Naive thymus-derived CD4-positive, alpha-beta T cell (primary cell): Measurements from ENCODE around the gene SAP30BP. TPM values are rescaled to one million over a fixed set of nuclear protein-coding genes. Genes with fewer than 3 reads are reported as not detected.

Experiments
- ATAC-seq: fragments of 150-1000 bp; cut with Tn5 transposase; 2 replicates; pipeline ENCODE4 v1.10.0; 2021; ENCODE audit warnings: mild to moderate bottlenecking, moderate library complexity
- CTCF ChIA-PET: fragments of 350-600 bp; sonication (Branson Sonifier 250); formaldehyde crosslinking; loops from one replicate; lab custom pipeline; 2021; ENCODE audit warnings: antibody characterized with exemption; lab: Charles Lee
- POLR2A ChIA-PET: fragments of 350-600 bp; sonication (Branson Sonifier 250); formaldehyde crosslinking; loops from one replicate; lab custom pipeline; 2021; ENCODE audit warnings: antibody characterized with exemption, inconsistent platforms; lab: Charles Lee
- DNase-seq, 9 donors: peaks; one replicate each; pipeline versions ENCODE4 v3.0.0 to v3.0.0-alpha.2; 2020 to 2022; ENCODE audit warnings: mixed read lengths in 1 of 9
- H3K27ac ChIP-seq: one replicate; pipeline ENCODE4 v1.7.0; 2013; ENCODE audit warnings: mild to moderate bottlenecking, low read depth, low read length, moderate library complexity
- H3K27me3 ChIP-seq, 2 donors: one replicate each; pipeline ENCODE4 v1.7.0; 2013; ENCODE audit warnings: low read length in 2 of 2, mild to moderate bottlenecking in 2 of 2, moderate library complexity in 2 of 2; ENCODE audit not compliant: control insufficient read depth in 2 of 2, insufficient read depth in 2 of 2
- H3K36me3 ChIP-seq, 3 experiments: 1 replicate in 2 of 3; 2 replicates in 1 of 3; pipeline ENCODE4 v1.7.0; 2013; ENCODE audit warnings: low read length in 3 of 3, mild to moderate bottlenecking in 3 of 3, moderate library complexity in 1 of 3; ENCODE audit not compliant: insufficient read depth in 3 of 3, control insufficient read depth in 2 of 3
- H3K4me1 ChIP-seq, 2 donors: one replicate each; pipeline ENCODE4 v1.7.0; 2013; ENCODE audit warnings: low read length in 2 of 2, mild to moderate bottlenecking in 2 of 2, moderate library complexity in 1 of 2; ENCODE audit not compliant: control insufficient read depth in 2 of 2, insufficient read depth in 2 of 2
- H3K4me3 ChIP-seq: 2 replicates; pipeline ENCODE4 v1.7.0; 2013; ENCODE audit warnings: mild to moderate bottlenecking, low read length
- H3K9me3 ChIP-seq, 3 experiments: 1 replicate in 2 of 3; 2 replicates in 1 of 3; pipeline ENCODE4 v1.7.0; 2013; ENCODE audit warnings: low read length in 3 of 3; ENCODE audit not compliant: control insufficient read depth in 2 of 3
- H3K27ac Mint-ChIP-seq, 9 donors: one replicate each; pipeline ENCODE4 v1.8.0; 2020 to 2022; ENCODE audit warnings: mixed read lengths in 9 of 9, mild to moderate bottlenecking in 8 of 9, moderate library complexity in 5 of 9, inconsistent platforms in 2 of 9
- H3K27me3 Mint-ChIP-seq, 5 donors: one replicate each; pipeline ENCODE4 v1.8.0; 2021 to 2022; ENCODE audit warnings: mixed read lengths in 5 of 5, mild to moderate bottlenecking in 1 of 5
- H3K36me3 Mint-ChIP-seq, 5 donors: one replicate each; pipeline ENCODE4 v1.8.0; 2020 to 2022; ENCODE audit warnings: mixed read lengths in 5 of 5, mild to moderate bottlenecking in 3 of 5, inconsistent platforms in 1 of 5
- H3K4me1 Mint-ChIP-seq, 7 donors: one replicate each; pipeline ENCODE4 v1.8.0; 2020 to 2022; ENCODE audit warnings: mixed read lengths in 7 of 7, mild to moderate bottlenecking in 3 of 7, inconsistent platforms in 1 of 7
- H3K4me3 Mint-ChIP-seq, 10 donors: one replicate each; pipeline ENCODE4 v1.8.0; 2020 to 2022; ENCODE audit warnings: mild to moderate bottlenecking in 10 of 10, mixed read lengths in 10 of 10, moderate library complexity in 6 of 10, inconsistent platforms in 2 of 10
- H3K9me3 Mint-ChIP-seq, 11 donors: one replicate each; pipeline ENCODE4 v1.8.0; 2020 to 2022; ENCODE audit warnings: mixed read lengths in 11 of 11, mild to moderate bottlenecking in 4 of 11, inconsistent platforms in 1 of 11, moderate library complexity in 1 of 11
- intact Hi-C, 2 donors: fragments of 100-400 bp; cut with micrococcal nuclease; formaldehyde crosslinking; loops; one replicate each; pipeline ENCODE4 v1.15.1; 2023
- polyA plus RNA-seq, 2 donors: library from polyadenylated mRNA; unstranded; fragments of 300-500 nt; fragmentation: Illumina TruSeq; gene quantifications; one replicate each; pipeline ENCODE4 v1.2.3, GENCODE V29; 2021
- total RNA-seq, 6 experiments: library from RNA in 5 of 6; stranded (reverse) in 5 of 6; gene quantifications; 1 replicate in 5 of 6; 2 replicates in 1 of 6; pipeline ENCODE4 v1.2.3 and lab custom pipeline; 2021 to 2026

Gene SAP30BP
- total and polyA plus RNA-seq, 7 experiments from 2014 or later = 69.5 to 198 (median 114) TPM

DNA sequence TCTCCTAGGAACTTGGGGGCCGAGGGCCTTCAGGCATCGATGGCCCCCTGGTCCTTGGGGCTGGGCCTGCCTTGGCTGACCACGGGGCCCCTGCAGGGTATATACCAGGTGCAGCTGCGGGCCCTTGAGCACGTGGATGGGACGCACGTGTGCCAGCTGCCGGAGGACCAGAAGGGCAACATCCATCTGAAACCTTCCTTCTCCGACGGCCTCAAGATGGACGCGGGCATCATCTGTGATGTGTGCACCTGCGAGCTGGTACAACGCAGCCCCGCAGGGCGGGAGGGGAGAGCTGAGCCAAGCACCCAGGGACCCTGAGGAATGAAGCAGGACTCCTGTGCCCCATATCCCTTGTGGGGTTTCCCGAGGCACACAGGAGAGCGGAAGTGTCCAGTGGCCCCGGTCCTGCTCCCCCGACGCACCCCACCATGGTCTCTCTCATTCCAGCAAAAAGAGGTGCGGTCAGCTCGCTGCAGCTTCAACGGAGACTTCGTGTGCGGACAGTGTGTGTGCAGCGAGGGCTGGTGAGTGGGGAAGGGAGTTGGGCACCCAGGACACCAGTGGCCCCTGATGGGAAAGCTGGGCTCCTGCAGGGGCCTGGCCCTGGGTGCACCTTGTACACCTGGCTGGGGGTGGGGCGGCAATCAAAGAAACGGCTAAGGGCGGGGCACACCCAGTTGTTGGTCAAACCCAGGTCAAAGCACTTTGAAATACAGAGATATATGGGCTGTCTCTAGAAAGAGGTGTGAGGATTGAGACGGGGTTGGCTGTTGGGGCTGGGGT lies 64.8 kb downstream of the SAP30BP start:
- ATAC-seq = no peak
- intact Hi-C loops = no loop called here
- H3K27me3 ChIP-seq = no peaks in the 10 kb centered on the region
- ChIA-PET CTCF (interaction anchor here (0.7 kb wide), 1 partner anchor 357 kb away, joined by 4 read pairs; no protein-coding TSS in a partner anchor), POLR2A (no interaction called here)
- no peak overlapping the region for H3K4me3 ChIP-seq
- H3K4me1 Mint-ChIP-seq = peaks cover 0 to 9% (median 3%) of the 10 kb centered on the region in 7 donors
- H3K27me3 Mint-ChIP-seq = no peaks in the 10 kb centered on the region
- H3K27ac ChIP-seq = no peak overlapping the region
- H3K9me3 ChIP-seq = no peaks in the 10 kb centered on the region
- H3K4me3 Mint-ChIP-seq = no peak overlapping the region
- peaks cover 0 to 3% (median 0%) of the 10 kb centered on the region in 5 donors for H3K36me3 Mint-ChIP-seq
- no peaks in the 10 kb centered on the region for H3K4me1 ChIP-seq
- H3K27ac Mint-ChIP-seq = no peak overlapping the region
- H3K36me3 ChIP-seq = no peaks in the 10 kb centered on the region
- no peak for DNase-seq
- no peaks in the 10 kb centered on the region for H3K9me3 Mint-ChIP-seq

DNA sequence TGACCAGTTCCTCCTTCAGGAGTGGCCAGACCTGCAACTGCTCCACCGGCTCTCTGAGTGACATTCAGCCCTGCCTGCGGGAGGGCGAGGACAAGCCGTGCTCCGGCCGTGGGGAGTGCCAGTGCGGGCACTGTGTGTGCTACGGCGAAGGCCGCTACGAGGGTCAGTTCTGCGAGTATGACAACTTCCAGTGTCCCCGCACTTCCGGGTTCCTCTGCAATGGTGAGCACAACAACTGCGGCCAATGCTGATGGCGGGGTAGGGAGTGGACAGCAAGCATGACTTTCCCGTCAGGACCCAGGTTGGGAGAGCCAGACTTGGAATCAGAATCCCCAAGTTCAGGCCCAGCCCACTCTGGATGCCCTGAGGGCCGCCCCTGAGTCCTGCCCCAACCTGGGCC lies 66.3 kb downstream of the SAP30BP start:
- DNase-seq (no peak), ATAC-seq (no peak)
- Mint-ChIP-seq H3K4me3 (no peak overlapping the region), H3K4me1 (peaks cover 0 to 10% (median 4%) of the 10 kb centered on the region in 7 donors), H3K27me3 (no peaks in the 10 kb centered on the region), H3K27ac (no peak overlapping the region), H3K36me3 (peaks cover 0 to 3% (median 0%) of the 10 kb centered on the region in 5 donors), H3K9me3 (no peaks in the 10 kb centered on the region)
- Histone ChIP-seq H3K4me1 (no peaks in the 10 kb centered on the region), H3K9me3 (no peaks in the 10 kb centered on the region), H3K27ac (no peak overlapping the region), H3K4me3 (no peak overlapping the region), H3K36me3 (no peaks in the 10 kb centered on the region), H3K27me3 (no peaks in the 10 kb centered on the region)
- ChIA-PET POLR2A (interaction anchor here (0.5 kb wide), 1 partner anchor 943 kb away, joined by 3 read pairs; no protein-coding TSS in a partner anchor), CTCF (interaction anchor here (0.8 kb wide), 1 partner anchor 101 kb away, joined by 3 read pairs; no protein-coding TSS in a partner anchor)
- intact Hi-C loops = no loop called here

DNA sequence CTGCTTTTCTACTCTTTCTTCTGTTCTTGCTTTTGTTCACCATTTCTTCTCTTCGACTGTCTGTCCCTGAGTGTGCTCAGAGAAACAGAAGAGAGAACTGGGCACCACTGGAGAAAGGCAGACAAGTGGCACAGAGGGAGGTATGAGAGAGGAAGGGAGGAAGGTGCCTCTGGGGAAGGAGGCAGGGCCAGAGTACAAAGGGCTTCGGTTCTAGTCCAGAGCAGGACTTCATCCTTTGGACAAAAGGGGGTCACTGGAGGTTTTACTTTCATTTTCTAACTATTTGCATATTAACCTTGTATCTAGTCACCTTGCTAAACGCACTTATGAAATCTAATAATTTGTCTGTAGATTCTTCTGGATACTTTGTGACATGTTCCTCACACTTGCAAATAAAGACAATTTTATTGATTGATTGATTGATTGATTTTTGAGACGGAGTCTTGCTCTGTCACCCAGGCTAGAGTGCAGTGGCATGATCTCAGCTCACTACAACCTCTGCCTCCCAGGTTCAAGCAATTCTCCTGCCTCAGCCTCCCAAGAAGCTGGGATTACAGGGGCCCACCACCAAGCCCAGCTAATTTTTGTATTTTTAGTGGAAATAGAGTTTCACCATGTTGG lies 67.6 kb downstream of the SAP30BP start:
- Histone ChIP-seq H3K4me1 (no peaks in the 10 kb centered on the region), H3K27ac (no peak overlapping the region), H3K4me3 (no peak overlapping the region), H3K36me3 (no peaks in the 10 kb centered on the region), H3K9me3 (no peaks in the 10 kb centered on the region), H3K27me3 (no peaks in the 10 kb centered on the region)
- DNase-seq (no peak), ATAC-seq (no peak)
- H3K27ac Mint-ChIP-seq = peak overlapping the region in 4 of 9 donors; percentile 23 to 78 (median 61)
- no peaks in the 10 kb centered on the region for H3K27me3 Mint-ChIP-seq
- no peaks in the 10 kb centered on the region for H3K9me3 Mint-ChIP-seq
- ChIA-PET POLR2A (no interaction called here), CTCF (no interaction called here)
- H3K4me3 Mint-ChIP-seq = peak overlapping the region in 2 of 10 donors; percentile 35 to 45
- peaks cover 0 to 3% (median 0%) of the 10 kb centered on the region in 5 donors for H3K36me3 Mint-ChIP-seq
- H3K4me1 Mint-ChIP-seq = peaks cover 0 to 10% (median 4%) of the 10 kb centered on the region in 7 donors
- intact Hi-C loops = loop anchor here in 1 of 2 donors (1.0 kb wide), 1 partner anchor 14 kb away; no protein-coding TSS in a partner anchor

DNA sequence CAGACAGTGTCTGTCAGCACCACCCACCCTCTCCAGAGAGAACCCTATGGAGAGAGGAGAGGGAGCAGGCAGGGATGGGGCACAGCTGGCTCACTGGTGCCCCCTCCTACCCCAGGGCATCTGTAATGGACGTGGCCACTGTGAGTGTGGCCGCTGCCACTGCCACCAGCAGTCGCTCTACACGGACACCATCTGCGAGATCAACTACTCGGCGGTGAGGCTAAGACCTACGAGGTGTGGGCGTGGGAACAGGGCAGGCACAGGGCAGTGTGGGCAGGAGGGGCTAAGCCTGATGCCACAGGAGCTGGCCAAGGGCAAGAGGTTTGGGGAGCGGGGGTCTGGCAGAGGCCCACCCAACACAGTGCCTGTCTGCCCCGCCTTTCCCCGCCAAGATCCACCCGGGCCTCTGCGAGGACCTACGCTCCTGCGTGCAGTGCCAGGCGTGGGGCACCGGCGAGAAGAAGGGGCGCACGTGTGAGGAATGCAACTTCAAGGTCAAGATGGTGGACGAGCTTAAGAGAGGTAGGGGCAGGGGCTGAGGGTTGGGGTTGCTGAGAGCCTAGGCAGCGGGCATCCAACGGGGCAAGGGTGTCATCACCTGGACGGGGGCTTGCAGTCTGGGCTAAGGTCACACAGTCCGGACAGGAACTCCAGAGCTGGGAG lies 69.2 kb downstream of the SAP30BP start:
- intact Hi-C loops = no loop called here
- Mint-ChIP-seq H3K27me3 (no peaks in the 10 kb centered on the region), H3K36me3 (peaks cover 0 to 3% (median 0%) of the 10 kb centered on the region in 5 donors), H3K4me1 (peaks cover 0 to 10% (median 4%) of the 10 kb centered on the region in 7 donors), H3K9me3 (no peaks in the 10 kb centered on the region), H3K27ac (no peak overlapping the region), H3K4me3 (no peak overlapping the region)
- Histone ChIP-seq H3K9me3 (no peaks in the 10 kb centered on the region), H3K27ac (no peak overlapping the region), H3K36me3 (no peaks in the 10 kb centered on the region), H3K4me3 (no peak overlapping the region), H3K27me3 (no peaks in the 10 kb centered on the region), H3K4me1 (no peaks in the 10 kb centered on the region)
- ATAC-seq (no peak), DNase-seq (no peak)
- ChIA-PET CTCF (no interaction called here), POLR2A (no interaction called here)

DNA sequence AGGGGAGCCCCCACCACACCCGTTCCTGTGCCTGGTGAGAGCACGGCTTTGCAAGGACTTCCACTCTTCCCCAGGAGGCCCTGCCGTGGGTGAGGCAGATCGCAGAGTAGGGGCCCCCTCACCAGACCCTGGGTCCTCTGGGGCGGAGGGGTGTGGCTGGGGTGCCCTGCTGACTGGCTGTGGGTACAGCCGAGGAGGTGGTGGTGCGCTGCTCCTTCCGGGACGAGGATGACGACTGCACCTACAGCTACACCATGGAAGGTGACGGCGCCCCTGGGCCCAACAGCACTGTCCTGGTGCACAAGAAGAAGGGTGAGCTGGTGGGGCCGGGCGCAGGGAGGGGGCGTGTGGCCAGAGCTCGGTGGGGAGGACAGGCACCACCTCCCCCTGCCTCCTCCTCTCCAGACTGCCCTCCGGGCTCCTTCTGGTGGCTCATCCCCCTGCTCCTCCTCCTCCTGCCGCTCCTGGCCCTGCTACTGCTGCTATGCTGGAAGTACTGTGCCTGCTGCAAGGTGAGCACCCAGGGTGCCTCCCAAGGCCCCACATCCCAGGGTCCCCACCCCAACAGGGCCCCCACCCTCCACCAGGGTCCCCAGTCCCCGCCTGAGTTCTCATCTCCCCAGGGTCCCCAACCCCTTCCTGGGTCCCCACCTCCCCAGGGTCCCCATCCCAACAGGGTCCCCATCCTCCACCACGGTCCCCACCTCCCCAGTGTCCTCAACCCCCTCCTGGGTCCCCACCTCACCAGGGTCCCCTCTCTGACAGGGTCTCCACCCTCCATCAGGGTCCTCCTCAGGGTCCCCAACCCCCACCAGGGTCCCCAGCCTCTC lies 70.2 kb downstream of the SAP30BP start:
- Mint-ChIP-seq H3K4me1 (peaks cover 0 to 10% (median 4%) of the 10 kb centered on the region in 7 donors), H3K4me3 (no peak overlapping the region), H3K9me3 (no peaks in the 10 kb centered on the region), H3K27ac (peak overlapping the region in 1 of 9 donors; percentile 40), H3K36me3 (peaks cover 0 to 3% (median 0%) of the 10 kb centered on the region in 5 donors), H3K27me3 (no peaks in the 10 kb centered on the region)
- no peaks in the 10 kb centered on the region for H3K9me3 ChIP-seq
- ATAC-seq (no peak), DNase-seq (no peak)
- ChIA-PET POLR2A (interaction anchor here (0.6 to 1.3 kb wide), 3 partner anchors 9 to 56 kb away, joined by 3 read pairs; no protein-coding TSS in a partner anchor), CTCF (interaction anchor here (0.6 to 1.8 kb wide), 2 partner anchors 11 to 117 kb away, joined by 3 to 10 read pairs; no protein-coding TSS in a partner anchor)
- intact Hi-C loops = no loop called here
- H3K27ac ChIP-seq = no peak overlapping the region
- no peaks in the 10 kb centered on the region for H3K36me3 ChIP-seq
- H3K27me3 ChIP-seq = no peaks in the 10 kb centered on the region
- H3K4me3 ChIP-seq = no peak overlapping the region
- no peaks in the 10 kb centered on the region for H3K4me1 ChIP-seq
